ENCODE results near the gene GYG2. TPM values are rescaled to one million over a fixed set of nuclear protein-coding genes. Genes with fewer than 3 reads are reported as not detected.
"Not testable (repeated sequence)": the region's sequence is repeated elsewhere in the genome, so short reads cannot be mapped to it uniquely, and the experiment has no call there.

The GYG2 gene
- 1.1 TPM for polyA plus RNA-seq (2012; ENCODE audit: insufficient read depth, insufficient read length, low read depth)

GRCh38 chrX:2828344-2828958 is at the start of gene GYG2:
Gene GYG2 (plus strand): TSS chrX:2828930. CDS start chrX:2830189, 1,259 bp downstream.
- no peaks in the 10 kb centered on the region for H3K27me3 ChIP-seq
- DNase-seq, result peak; percentile 6
- H3K9me3 ChIP-seq, result no peaks in the 10 kb centered on the region
- H3K36me3 ChIP-seq, result no peaks in the 10 kb centered on the region
- no peak within 1 kb of the TSS for H3K4me3 ChIP-seq (ENCODE audit: low read depth, low read length)
- TF ChIP-seq, protein P1, sequence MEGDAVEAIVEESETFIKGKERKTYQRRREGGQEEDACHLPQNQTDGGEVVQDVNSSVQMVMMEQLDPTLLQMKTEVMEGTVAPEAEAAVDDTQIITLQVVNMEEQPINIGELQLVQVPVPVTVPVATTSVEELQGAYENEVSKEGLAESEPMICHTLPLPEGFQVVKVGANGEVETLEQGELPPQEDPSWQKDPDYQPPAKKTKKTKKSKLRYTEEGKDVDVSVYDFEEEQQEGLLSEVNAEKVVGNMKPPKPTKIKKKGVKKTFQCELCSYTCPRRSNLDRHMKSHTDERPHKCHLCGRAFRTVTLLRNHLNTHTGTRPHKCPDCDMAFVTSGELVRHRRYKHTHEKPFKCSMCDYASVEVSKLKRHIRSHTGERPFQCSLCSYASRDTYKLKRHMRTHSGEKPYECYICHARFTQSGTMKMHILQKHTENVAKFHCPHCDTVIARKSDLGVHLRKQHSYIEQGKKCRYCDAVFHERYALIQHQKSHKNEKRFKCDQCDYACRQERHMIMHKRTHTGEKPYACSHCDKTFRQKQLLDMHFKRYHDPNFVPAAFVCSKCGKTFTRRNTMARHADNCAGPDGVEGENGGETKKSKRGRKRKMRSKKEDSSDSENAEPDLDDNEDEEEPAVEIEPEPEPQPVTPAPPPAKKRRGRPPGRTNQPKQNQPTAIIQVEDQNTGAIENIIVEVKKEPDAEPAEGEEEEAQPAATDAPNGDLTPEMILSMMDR (IDR thresholded peaks at IDR 0.05; ENCODE audit: low read depth, low read length), result no peak
- H3K4me1 ChIP-seq, result no peaks in the 10 kb centered on the region

- H3K4me3 ChIP-seq (ENCODE audit: low read depth, low read length); H3K36me3 ChIP-seq; H3K4me1 ChIP-seq; H3K27me3 ChIP-seq; DNase-seq; H3K9me3 ChIP-seq: not testable (repeated sequence)
Observed at GRCh38 chrX:2780472-2781225, 48.1 kb upstream of the GYG2 start.

DNA sequence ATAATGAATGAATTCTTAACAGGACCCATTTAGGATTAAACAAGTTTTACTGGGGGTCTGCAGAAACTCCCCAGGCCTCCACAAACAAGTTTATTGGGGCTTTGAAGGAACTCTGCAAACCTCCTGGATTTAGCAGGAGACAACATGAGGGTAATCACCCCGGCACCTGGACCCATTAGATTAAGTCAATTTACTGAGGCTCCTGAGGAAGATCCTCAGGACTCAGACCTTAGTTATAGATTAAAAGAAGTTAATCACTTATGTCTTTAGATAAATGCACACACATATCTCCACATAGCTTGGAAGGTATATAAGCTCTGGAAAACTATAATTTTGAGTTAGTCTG is 47.5 kb upstream of the GYG2 start:
- Histone ChIP-seq H3K4me3 (ENCODE audit: low read depth, low read length) (no peak overlapping the region), H3K9me3 (no peaks in the 10 kb centered on the region), H3K36me3 (no peaks in the 10 kb centered on the region), H3K4me1 (no peaks in the 10 kb centered on the region), H3K27me3 (no peaks in the 10 kb centered on the region)
- TF ChIP-seq, protein P1 (IDR thresholded peaks at IDR 0.05; ENCODE audit: low read depth, low read length), result no peak
- DNase-seq, result no peak

DNA sequence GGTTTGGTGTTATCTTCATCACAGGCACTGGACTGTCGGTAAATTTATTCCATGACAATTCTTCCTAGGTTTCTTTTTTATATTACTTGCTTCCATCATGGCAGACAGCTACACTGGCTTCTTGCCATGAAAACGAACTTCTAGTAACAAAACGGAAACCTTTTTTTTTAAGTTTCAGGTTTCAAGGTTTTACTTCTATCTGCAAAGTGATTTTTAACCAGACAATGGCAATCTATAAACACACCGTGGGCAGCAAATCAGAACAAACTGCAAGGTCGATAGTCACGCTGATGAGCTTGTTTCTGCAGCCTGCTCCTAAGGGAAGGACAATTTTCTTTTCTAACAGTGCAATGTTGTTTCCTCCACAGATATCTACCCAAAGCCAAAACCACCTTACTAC is 47.0 kb upstream of the GYG2 start:
- Histone ChIP-seq H3K27me3 (no peaks in the 10 kb centered on the region), H3K9me3 (no peaks in the 10 kb centered on the region), H3K36me3 (no peaks in the 10 kb centered on the region), H3K4me1 (no peaks in the 10 kb centered on the region), H3K4me3 (ENCODE audit: low read depth, low read length) (no peak overlapping the region)
- TF ChIP-seq, protein P1 (IDR thresholded peaks at IDR 0.05; ENCODE audit: low read depth, low read length), result no peak
- DNase-seq, result no peak

DNA sequence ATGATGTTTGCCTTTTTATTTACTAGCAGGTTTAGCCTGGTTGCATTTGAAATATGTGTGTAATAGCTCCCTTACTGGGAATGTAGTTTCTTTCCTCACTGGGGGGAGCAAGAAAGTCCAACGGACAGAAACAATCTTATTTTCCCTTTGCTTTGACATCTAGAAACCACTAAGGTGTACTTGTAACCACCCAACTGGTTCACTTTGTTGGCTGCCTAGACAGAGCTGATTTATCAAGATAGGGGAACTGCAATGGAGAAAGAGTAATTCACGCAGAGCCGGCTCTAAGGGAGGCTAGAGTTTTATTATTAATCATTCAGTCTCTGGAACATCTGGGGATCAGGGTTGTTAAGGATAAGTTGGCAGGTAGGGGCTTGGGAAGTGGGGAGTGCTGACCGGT is 46.6 kb upstream of the GYG2 start:
- H3K36me3 ChIP-seq, result no peaks in the 10 kb centered on the region
- no peak for DNase-seq
- TF ChIP-seq, protein P1 (IDR thresholded peaks at IDR 0.05; ENCODE audit: low read depth, low read length), result no peak
- no peaks in the 10 kb centered on the region for H3K9me3 ChIP-seq
- H3K4me1 ChIP-seq, result no peaks in the 10 kb centered on the region
- H3K27me3 ChIP-seq, result no peaks in the 10 kb centered on the region
- no peak overlapping the region for H3K4me3 ChIP-seq (ENCODE audit: low read depth, low read length)

GRCh38 chrX:2782778-2783177 is 46.0 kb upstream of the GYG2 start:
- no peaks in the 10 kb centered on the region for H3K27me3 ChIP-seq
- H3K4me1 ChIP-seq, result no peaks in the 10 kb centered on the region
- TF ChIP-seq, protein P1 (IDR thresholded peaks at IDR 0.05; ENCODE audit: low read depth, low read length), result no peak
- DNase-seq, result no peak
- no peaks in the 10 kb centered on the region for H3K36me3 ChIP-seq
- H3K9me3 ChIP-seq, result no peaks in the 10 kb centered on the region
- no peak overlapping the region for H3K4me3 ChIP-seq (ENCODE audit: low read depth, low read length)

Measured in BE2C (cell line).